NCI-H2107 treated with DMSO at 0.1 percent for 48 hours (cell line): ENCODE data around the gene HOXC10.

Experiments
- DNase-seq: peaks from one replicate; lab custom pipeline; 2025; ENCODE audit not compliant: unreplicated experiment; lab: John Stamatoyannopoulos, UW

Gene HOXC10

GRCh38 chr12:54039417-54040147 is 54.6 kb downstream of the HOXC10 start:
- no peak for DNase-seq
